ENCODE data around the gene SCRN1. TPM values are rescaled to one million over a fixed set of nuclear protein-coding genes. Genes with fewer than 3 reads are reported as not detected.

SCRN1 gene
- total RNA-seq, result 90.2 and 122 TPM in 2 replicates

DNA sequence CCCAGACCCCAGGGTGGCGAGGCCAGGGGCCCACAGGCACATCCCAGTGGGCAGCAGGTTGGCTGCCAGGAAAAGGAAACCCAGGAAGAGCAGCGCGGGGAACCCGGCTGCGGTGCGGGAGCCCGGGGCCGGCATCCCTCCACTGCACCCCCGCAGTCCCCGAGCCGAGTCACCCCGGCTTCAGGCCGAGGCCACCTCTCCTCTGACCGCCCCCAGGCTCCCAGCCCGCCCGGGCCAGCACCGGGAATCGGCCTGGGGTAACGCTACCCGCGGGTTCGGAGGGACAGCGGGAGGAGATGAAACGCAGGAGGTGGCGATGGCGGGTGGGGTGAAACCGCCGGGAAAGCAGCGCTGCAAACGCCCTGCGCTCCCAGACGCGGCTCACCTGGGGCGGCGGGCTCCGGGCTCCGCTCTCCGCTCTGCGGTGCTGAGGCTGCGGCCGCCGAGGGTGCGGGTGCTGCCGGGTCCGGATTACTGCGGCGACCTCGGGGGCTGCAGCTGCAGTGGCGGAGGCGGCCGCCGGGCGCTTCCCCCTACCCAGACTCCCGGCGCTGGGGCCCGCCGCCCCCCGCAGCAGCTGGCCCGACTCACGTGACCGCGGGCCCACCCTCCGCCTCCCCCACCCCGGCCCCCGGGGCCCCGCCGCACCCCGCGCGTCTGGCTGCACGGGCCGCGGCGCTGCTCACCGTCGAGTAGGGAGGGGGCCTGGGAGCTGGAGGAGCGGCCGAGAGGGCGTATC is at the start of gene SCRN1:
SCRN1 (minus strand) TSS at position 545 of the 739 bp plus-strand sequence. CDS start 20,734 bp downstream, outside the sequence.

DNA sequence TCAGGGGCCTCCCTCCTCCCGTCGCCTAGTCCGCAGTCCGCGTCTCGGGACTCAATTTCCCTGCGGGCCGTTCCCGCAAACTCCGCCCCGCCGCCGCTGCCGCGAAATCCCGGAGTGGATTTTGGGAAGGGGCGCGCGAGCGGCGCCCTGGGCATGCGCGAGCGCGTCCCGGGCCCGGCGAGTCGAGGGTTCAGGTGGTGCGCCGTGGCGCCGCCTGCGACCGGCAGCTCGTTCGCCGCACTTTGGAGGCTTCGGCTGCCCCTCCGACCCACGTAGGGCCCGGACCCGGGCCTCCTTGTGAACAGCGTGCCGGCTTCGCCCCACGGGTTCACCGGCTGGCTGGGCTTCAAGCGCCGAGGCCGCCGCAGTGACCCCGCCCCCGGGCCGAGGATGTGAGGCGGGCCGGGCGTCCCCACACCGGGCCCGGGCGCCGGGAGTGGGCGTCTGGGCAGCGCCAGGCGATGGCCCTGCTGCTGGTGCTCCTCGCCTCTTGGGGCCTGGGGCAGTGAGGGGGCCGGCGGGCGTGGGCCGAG is 38.7 kb upstream of the SCRN1 start, which contains the start of gene PLEKHA8:
PLEKHA8 (plus strand) TSS at position 197 of the 533 bp plus-strand sequence. CDS start 351 bp downstream, outside the sequence.

DNA sequence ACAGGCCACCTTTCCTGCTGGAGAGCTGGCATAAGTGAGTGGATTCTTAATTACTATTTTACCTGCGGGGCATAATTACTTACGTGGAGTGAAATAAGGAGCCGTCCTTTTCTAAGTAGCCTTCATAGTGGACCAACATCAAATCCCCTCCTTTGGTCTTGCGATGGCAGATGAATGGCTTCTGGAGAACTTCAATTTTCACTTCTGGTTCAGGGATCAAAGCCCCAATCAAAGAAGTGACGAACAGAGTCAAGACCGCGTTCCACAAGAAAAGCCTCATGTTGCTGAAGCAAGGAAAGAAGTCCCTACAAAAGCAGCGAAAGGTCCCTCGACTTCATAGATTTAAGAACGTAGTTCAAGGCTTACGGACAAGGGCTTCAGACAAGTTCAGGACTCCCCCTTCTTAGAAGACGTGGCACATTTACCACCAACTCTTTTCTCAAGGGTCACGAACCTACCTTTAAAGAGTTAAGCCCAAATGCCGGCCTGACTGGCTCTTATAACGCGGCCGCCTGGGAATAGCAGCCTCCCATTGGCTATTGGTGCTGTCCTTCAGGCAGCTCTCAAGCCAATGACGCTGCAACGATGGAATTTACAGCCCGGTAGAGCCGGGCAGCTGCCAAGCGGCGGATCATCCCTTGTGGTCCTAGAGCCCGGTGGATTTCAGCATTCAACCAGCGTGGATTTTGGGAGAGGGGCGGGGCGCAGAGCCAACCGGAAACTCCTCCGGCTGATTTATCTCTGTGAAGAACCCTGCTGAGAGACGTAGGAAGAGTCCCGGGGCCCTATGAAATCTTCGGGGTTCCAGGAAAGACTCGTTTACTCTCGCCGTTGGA is 36.8 kb upstream of the SCRN1 start, which contains the start of gene FKBP14:
FKBP14 (minus strand) TSS at position 474 of the 836 bp plus-strand sequence; CDS start at position 280, 194 bp downstream.

Small RNA genes lying within 50 kb of the gene (small RNA-seq; reads per million reads assigned to genes)
- not detected for gene RF01210 (ENCODE audit: low replicate concordance)

Other genes starting within 250 kb of the SCRN1 start
- not detected in 2 replicates for gene WIPF3, start 183.3 kb downstream of the SCRN1 start, total RNA-seq
- 48.4 and 61.7 TPM in 2 replicates for gene FKBP14, start 36.9 kb upstream of the SCRN1 start, total RNA-seq
- 12.7 and 14.6 TPM in 2 replicates for gene PLEKHA8, start 38.6 kb upstream of the SCRN1 start, total RNA-seq
- gene MTURN, start 145.2 kb upstream of the SCRN1 start, total RNA-seq, result 5.2 and 7.4 TPM in 2 replicates